Activated CD4-positive, alpha-beta T cell treated with anti-CD3 and anti-CD28 coated beads, Interleukin-2, amount 50 U/mL, for 24 hours (primary cell): ENCODE data around the gene PFKFB4.
"Not testable (repeated sequence)": the region's sequence is repeated elsewhere in the genome, so short reads cannot be mapped to it uniquely, and the experiment has no call there.

ENCODE experiments used
- DNase-seq, 2 donors: peaks; one replicate each; pipeline ENCODE4 v3.0.0-alpha.2; 2020; ENCODE audit warnings: low read depth in 1 of 2, low spot score in 1 of 2

The PFKFB4 gene

DNA sequence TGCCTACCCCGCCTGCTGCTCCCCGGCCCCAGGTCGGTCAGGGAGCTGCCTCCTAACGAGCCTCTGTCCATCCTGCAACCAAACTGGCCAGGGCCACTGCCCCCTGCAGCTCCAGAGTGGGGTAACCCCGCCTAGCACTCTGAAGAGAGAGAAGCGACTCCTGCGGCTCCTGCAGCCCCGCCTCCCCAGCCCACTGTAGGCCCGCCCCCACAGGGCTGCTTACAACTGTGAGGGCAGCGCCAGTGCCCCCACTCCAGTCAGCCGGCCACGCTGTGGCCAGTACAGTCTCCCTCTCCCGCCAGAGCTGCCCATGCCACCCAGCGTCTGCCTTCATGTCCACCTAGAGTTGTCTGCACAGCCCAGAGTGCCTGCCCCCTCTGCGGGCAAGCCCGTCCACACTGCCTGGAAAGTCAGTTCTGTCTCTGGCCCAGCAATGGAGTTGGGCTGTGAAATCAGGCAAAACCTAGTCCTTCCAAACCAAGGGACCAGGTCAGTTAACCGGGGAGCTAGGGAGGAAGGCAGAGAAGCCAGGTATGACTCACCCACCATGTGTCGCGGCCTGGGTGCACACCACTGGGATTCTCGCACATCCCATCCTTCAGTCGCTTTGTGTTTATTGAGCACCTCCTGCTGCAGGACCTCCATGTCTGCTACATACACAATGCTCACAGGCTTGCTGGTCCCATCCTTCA is 4.6 kb upstream of the PFKFB4 start:
- no peak for DNase-seq

DNA sequence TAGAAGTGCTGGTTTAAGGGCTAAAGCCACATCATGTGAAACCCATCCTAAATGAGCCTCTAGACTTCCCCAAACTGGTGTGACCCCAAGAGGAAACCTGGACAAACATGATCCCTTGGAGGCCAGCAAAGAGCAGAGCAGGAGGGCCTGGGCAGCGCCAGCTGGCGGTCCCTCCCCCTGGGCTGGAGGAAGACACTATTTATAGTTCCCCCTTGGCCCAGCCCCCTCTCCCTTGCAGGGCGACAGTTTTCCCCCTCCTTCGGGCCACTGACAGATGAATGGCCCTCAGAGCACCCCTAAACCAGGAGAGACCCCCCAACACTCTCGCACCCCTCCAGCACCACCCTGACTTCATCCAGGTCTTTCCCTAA is 4.0 kb upstream of the PFKFB4 start:
- no peak for DNase-seq

DNA sequence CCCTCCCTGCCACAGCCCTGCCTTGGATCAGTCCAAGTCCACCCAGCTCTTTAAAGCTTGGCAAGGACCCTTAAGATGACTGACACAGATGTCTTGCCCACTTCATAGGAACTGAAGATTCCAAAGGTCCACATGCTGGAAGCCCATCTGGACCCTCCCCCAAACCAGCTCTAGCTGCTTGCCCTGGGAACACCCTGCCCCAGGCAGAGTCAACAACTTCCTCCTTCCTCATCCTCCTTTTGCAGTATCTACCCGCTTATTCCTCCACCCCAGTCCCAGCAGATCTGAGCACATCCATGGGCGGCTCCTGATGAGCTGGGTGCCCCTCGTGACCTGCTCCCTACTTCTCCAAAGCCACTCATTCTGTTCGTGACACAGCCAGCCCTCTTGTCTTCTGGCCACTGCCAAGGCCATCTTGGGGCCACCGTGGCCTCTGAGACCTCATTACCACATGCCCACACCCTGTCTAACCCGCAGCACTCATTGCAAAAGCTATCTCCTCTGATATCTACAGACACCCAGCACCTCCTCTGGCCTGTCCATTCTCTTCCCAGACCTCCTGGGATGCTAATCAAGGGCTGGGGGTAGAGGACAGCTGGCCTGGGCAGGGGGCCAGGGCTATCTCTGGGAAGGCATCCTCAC is 2.0 kb upstream of the PFKFB4 start:
- no peak for DNase-seq

DNA sequence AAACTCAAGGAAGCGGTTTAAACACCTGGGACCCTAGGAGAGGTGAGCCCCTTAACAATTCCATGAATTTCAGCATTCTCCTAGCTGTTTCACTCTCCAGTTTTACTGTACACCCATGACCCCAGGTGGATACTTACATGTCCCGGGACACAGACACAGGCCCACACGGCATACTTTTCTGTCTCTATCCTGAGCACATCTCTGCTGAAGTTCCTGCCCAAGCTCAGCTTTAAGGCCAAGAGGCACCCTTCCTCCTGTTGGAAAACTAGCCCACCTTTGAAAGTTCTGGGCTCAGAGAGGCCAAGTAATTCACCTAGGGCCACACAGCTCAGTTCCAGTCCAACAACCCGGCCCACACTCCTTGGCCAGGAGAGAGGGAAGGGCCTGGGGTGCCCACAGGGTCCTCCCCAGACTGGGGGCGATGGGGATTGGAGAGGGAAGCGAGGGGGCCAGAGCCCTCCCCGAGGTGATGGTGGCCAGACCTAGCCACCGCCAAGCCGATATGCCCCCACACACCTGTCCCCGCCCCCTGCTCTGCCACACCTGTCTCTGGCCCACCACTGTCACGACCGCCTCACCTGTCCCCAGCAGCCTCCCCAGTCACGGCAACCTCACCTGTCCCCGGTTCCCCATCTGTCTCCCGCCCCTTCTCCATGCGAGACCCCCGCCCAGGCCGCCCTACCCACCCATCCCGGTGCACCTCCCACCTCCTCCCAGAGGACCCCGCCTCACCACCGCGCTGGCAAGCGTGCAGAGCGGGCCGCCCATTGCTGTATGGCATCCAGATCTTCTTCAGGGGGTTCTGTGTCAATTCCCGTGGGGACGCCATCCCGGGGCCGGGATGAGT is 431 bp downstream of the PFKFB4 start:
- DNase-seq, result no peak

DNA sequence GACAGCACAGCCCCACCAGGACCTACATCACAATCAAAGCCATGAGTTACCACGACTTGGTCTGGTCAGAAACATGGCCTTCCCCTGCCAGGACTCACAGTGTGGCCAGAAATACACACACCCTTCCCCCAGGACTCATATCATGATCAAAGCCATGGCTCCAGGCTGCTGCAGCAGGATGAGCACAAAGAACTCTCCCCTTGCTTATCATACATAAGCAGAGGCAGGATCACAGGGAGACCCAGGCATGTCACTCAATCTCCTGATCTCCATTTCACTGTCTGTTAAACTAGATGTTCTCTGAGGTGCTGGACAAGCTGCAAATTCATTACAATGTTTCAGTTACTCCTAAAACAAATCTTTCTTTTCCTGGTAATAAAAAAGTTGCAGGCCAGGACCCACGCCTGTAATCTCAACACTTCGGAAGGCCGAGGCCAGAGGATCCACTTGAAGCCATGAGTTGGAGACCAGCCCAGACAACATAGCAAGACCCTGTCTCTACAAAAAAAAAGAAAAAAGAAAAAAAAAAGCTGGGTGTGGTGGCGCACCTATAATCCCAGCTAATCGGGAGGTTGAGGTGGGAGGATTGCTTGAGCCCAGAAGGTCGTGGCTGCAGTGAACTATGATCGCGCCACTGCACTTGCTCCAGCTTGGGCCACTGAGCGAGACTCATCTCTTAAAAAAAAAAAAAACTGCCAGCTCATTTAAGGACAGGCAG is 1.2 kb downstream of the PFKFB4 start:
- no peak for DNase-seq

DNA sequence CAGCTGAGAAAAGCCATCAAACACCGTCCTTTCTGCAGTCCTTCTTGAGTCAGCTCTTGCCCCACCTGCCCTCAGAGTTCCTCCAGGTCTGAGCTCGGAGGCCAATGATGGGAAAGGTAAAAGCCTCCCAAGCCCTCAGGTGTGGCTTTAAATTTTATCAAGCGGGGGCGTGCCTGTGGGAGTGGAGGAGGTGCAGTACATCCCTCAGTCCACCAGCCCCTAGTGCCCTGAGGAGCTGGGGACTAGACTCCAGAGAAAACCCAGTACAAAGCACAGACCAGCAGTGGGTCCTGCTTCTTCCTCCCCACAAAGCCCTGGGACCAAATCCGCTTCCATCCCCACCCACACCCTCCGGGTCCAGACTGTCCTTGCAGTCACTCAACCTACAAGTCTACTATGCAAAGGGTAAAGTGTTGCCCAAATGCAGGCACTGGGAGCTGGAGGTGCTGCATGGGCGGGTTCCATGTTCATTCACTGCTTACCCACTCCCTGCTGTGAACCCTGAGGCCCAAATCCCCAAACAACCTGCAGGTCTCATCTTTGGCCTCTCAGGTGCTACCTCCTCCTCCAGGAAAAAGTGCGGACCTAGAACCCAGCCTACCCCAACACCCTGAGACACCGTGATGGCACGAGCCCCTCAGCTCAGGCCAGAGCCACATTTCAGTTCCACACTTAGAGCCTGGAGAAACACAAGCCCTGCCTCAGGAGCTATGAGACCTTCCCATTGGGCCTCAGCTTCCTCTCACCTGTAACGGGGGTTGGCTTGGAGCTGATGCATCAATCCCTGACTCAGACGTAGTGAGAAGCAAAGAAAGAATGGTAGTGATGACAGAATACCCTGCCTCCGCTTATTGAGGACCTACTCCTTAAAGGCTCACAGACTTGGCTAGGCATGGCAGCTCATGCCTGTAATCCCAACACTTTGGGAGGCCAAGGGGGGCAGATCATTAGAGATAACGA is 2.4 kb downstream of the PFKFB4 start:
- DNase-seq, result no peak

DNA sequence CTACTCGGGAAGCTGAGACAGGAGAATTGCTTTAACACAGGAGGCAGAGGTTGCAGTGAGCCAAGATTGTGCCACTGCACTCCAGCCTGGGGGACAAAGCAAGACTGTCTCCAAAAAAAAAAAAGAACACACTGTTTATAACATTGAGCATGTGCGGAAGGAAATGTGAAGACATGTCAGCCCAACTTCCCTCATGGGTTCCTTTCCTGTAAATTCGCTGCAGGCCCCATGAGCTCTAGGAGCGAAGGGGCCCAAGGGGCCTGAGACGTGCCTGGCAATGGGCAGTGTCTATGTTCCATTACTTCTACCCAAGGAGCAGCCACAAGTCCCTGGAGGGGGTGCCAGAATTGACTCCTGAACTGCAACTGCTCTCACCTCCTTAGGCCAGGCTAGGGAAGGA is 3.2 kb downstream of the PFKFB4 start:
- DNase-seq, result no peak

DNA sequence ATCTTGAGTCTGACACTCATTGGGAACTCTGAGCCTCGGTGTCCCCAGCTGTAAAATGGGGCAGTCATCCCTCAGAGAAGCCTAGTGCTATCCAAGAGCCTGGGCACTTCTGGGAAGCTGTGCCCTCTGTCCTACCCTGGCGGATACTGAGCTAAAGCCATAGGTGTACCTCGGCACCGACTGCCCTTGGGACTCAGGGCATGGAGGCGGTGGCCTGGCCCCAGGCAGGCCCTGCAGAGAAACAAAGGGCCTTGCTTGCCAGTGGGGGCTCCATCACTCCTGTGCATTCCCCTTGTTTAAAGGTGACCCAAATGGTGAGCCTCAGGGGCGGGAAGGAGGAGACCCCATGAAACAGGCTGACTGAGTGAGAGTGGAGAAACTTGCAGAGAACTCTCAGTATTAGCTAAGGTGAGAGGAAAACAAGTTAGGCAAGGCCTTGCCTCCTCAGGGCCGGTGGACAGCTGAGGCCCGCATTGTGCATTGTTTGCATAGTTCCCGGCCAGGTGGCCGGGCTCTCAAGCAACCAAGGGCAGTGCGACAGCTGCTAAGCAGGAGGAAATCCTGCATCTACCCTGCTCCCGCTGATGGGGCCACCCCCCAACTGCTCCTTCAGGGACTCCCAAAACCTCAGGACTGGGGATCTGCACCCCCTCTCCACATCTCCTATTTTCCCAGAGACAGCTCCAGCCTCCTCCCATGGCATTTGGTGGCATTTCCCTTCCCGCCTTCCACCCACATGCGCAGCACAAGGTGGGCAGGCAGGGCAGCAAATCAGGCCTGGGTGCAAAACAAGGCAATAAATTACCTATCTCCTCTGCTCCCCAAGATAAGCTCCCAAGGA is 4.3 kb downstream of the PFKFB4 start:
- no peak for DNase-seq

DNA sequence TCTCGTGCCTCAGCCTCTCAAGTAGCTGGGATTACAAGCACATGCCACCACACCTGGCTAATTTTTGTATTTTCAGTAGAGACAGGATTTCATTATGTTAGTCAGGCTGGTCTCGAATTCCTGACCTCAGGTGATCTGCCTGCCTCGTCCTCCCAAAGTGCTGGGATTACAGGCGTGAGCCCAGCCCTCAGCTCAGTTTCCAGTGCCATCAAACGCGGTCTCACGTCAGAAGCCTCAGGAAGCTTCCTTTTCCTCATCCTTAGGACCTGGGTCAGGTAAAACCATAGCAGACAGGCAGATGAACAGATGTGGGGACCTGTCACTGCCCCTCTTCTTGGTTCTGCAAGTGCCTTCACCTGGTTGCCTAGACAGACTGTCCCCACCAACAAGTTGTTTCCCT is 5.0 kb downstream of the PFKFB4 start:
- not testable (repeated sequence) for DNase-seq

DNA sequence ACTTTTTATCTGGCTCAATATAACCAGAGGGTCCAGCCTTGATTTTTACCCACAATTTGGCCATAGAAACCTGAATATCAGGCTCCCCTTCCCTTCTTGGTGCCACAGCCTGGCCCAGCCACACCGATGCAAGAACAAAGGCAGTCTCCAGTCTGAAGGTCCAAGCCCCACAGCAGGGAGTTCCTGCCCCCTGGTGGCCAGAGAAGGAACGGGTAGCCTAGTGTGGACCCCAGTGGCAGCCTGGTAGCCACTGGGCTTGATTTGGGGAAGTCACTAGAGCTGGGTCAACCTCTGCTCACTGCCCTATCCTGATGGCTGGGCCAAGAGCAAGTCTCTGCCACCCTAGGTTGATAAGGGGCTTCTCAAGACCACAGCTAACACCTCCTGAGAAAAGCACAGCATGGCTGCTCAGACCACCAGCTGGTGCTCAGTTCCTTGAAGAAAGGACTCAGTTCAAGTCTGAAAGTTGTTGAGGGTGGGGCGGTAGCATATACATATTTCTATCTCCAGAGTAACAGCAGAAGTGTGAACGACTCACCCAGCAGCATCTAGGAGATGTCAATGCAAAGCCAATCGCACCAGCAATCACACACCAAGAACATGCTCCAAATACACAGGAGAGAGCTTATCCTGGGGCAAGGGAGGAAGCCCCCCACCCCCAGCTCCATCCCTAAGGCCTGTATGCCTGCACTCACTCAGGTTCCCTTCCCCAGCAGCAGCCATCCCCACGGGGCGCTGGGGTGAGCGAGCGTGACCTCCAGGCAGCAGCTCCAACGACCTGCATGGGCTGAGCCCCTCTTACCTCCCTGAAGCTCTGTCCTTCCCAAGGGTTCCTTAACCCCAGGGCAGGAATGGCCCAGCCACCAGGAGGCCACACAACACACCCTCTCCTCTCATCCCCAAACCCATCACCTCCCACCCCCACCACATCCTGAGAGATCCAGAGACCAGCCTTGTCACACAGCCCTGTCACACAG is 7.6 kb downstream of the PFKFB4 start:
- DNase-seq, result peak; percentile 76 to 80

DNA sequence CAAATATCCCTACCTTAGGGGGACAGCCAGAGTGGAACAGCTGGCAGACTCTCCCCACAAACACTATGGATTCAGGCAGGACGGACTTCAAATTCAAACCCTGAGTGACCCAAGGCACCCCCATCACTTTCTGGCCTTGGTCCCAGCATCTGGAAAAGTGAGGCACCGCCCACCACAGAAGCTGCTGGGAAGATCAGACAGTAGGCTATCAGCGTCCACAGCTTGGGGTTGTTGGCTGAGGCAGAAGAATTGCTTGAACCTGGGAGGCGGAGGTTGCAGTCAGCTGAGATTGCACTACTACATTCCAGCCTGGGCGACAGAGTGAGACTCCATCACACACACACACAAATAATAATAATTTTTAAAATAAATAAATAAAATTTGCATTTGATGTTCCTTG is 8.5 kb downstream of the PFKFB4 start:
- no peak for DNase-seq

DNA sequence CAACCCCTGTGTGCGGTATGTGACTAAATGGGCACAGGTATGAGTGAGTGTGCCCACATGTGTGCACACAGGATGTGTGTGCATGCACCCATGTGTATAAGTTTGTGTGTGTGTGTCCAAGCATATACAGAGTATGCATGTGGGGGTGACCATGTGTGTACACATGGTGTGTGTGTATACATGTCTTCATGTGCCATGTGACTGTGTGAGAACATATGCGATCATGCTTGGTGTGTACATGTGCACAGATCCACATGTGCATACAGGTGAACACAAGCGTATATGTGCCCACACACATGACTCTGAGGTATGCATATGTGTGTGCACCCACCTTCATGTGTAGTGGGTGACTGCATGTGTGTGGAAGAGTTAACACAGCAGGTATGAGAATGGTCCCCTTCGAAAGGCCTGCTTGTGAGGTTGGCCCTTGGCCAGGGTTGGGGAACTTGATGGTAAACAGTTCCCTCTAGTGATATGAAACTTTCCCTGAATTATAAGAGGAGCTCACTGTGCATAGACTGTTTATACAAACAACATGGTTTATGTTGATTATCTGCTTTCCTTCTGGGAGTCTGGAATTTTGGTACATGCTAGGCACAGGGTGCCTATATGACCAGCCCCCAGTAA is 10.3 kb downstream of the PFKFB4 start:
- DNase-seq, result no peak

DNA sequence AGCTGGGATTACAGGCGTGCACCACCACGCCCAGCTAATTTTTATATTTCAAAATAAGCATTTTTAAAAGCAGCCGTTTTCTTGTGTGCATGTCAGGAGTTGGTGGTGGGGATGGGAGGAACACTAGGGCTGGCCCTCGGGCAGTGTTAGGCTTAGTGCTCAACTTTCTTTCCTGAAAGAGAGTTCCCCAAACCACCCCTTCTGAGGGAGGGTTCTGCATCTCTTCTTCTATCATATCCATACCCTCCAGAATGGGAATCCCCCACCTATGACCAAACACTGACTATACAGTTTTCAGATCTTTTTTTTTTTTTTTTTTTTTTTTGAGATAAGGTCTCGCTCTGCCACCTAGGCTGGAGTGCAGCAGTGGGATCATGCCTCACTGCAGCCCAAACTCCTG is 12.5 kb downstream of the PFKFB4 start:
- DNase-seq, result no peak

DNA sequence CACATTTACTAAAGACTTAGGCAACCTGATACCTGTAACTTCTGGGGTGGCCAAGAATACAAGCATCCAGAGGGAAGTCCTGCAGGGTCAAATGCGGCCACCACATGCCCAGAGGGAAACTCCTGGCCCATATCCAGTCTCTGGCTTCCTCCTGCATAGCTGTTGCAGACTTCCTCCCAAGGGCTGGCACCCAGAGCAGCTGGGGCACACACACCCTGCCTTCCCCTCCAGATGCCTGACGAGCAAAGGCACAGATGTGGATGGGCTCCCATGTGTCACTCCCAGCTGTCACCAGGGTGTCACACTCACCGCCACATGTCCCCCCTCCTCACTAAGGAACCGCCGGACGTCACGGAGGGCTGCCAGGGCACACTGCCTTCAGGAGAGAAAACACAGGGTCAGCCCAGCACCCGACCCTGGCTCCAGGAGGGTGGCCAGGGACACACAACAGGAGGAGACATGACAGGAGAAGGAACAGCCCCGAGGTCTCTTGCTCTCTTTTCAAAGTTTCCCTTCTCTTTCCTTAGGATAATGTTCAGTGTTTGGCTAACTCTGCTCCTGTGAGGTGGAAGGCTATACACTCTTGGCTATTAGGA is 13.2 kb downstream of the PFKFB4 start:
- DNase-seq, result no peak

DNA sequence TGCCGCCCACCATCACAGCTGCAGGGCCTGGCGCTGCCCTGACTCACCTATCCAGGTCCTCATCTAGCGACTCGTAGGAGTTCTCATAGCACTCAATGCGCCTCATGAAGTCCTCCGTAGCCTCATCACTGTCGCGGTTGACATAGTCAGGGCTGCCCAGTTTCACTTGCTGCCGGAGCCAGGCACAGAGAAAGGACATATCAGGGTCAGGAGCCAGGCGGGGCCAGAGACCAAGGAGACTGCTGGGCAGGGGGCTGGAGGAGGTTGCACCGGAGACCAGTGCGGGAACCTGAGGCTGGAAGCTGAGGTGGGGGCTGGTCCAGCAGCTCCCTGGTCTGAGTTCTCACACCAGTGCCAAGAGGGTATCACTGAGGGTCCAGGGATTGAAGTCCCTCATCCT is 18.2 kb downstream of the PFKFB4 start:
- DNase-seq, result no peak

DNA sequence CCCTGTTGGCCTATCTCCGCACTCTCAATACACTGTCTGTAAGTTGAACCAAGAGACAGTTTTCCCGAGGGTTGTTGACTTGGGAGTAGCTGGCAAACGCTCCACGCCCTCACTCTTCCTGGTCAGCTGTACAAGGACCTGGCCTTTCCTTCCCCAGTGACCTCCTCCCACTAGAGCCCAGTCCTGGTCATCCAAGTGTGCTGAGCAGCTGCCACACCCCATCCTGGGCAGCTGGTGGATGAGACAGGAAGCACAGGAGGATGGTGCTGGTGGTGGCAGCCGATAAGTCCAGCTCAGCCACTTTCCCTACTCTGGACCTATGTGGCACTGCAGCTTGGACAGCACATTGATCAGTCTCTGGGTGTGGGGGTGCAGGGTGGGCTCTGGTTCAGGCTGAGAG is 19.8 kb downstream of the PFKFB4 start:
- no peak for DNase-seq

DNA sequence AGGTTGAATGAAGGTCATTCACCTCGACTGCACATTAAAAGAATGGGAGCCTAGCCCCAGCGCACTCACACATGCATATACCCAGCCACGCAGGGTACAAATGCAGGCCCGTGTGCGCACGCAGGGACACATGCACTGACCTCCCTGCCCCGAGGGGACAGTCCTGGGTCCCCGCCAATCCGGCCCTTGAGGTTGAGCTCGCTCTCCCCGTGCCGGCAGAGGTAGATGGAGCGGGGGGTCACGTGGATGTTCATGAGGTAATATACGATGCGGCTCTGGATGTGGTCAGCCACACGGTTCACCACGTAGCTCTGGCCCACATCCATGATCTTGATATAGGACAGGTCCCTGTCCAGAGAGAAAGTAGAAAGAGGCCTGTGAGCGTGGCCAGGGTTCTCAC is 20.5 kb downstream of the PFKFB4 start:
- no peak for DNase-seq

DNA sequence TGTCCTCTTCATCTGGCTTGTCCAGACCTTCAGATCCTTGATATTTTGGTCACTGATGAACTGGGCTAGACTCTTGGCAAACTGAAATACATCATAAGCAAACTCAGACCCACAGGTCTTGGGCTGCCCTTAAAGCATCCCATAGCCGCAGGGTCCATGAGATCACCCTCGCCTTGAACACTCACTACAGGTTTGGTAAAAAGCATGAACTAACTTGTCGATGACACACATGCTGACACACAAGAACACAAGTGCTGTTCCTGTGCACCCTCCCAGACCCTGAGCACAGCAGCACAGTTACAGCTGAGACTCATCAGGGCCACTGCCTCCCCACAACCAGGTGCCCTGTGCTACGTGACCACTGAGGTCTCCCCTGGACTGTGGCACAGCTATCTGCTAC is 21.0 kb downstream of the PFKFB4 start:
- no peak for DNase-seq
